Endodermal cell (in vitro differentiated cells): ENCODE measurements around the gene CR1L. TPM values are rescaled to one million over a fixed set of nuclear protein-coding genes. Genes with fewer than 3 reads are reported as not detected.
"Not testable (repeated sequence)": the region's sequence is repeated elsewhere in the genome, so short reads cannot be mapped to it uniquely, and the experiment has no call there.

ENCODE experiments used
- DNase-seq: peaks from one replicate; pipeline ENCODE4 v3.0.0-alpha.2; 2017
- H3K27ac ChIP-seq: 2 replicates; pipeline ENCODE4 v1.5.1; 2013; ENCODE audit warnings: mild to moderate bottlenecking, low read depth, low read length, moderate library complexity
- H3K27me3 ChIP-seq: 2 replicates; pipeline ENCODE4 v1.6.1; 2013; ENCODE audit warnings: mild to moderate bottlenecking, low read length, moderate library complexity; ENCODE audit not compliant: insufficient read depth, control insufficient read depth, poor library complexity, severe bottlenecking
- H3K36me3 ChIP-seq: 2 replicates; pipeline ENCODE4 v1.7.0; 2013; ENCODE audit warnings: mild to moderate bottlenecking, low read length, moderate library complexity; ENCODE audit not compliant: control insufficient read depth, insufficient read depth
- H3K4me1 ChIP-seq: one replicate; pipeline ENCODE4 v1.7.0; 2013; ENCODE audit warnings: low read length; ENCODE audit not compliant: control insufficient read depth, insufficient read depth
- H3K4me3 ChIP-seq: 2 replicates; pipeline ENCODE4 v1.5.1; 2013; ENCODE audit warnings: mild to moderate bottlenecking, low read length, moderate library complexity
- H3K9ac ChIP-seq: 2 replicates; pipeline ENCODE4 v1.6.1; 2013; ENCODE audit warnings: mild to moderate bottlenecking, low read length, moderate library complexity; ENCODE audit not compliant: poor library complexity, severe bottlenecking; ENCODE audit errors: extremely low read depth
- H3K9me3 ChIP-seq: 2 replicates; pipeline ENCODE4 v1.6.1; 2013; ENCODE audit warnings: mild to moderate bottlenecking, low read length, moderate library complexity; ENCODE audit not compliant: control insufficient read depth
- H3K27ac Mint-ChIP-seq: 2 replicates; pipeline ENCODE4 v1.8.0; 2020; ENCODE audit warnings: mixed read lengths
- H3K27me3 Mint-ChIP-seq: 2 replicates; pipeline ENCODE4 v1.8.0; 2021; ENCODE audit warnings: mild to moderate bottlenecking, mixed read lengths; ENCODE audit not compliant: insufficient read depth
- H3K36me3 Mint-ChIP-seq: 2 replicates; pipeline ENCODE4 v1.8.0; 2020; ENCODE audit warnings: low read depth, mixed read lengths
- H3K4me1 Mint-ChIP-seq: 2 replicates; pipeline ENCODE4 v1.8.0; 2020; ENCODE audit warnings: mixed read lengths
- H3K4me3 Mint-ChIP-seq: 2 replicates; pipeline ENCODE4 v1.8.0; 2020; ENCODE audit warnings: mild to moderate bottlenecking, moderate library complexity, mixed read lengths
- H3K9me3 Mint-ChIP-seq: 2 replicates; pipeline ENCODE4 v1.8.0; 2020; ENCODE audit warnings: mild to moderate bottlenecking, mixed read lengths
- WGBS, 2 experiments: methylation state at CpG; one replicate each; pipeline versions ENCODE4 v1.1.5 to v1.1.7; 2013; ENCODE audit warnings: missing lambda C conversion rate in 2 of 2, mixed read lengths in 1 of 2; ENCODE audit not compliant: insufficient coverage in 1 of 2, insufficient read length in 1 of 2; 5-methylcytosine and 5-hydroxymethylcytosine counted together
- total RNA-seq, 2 donors: library from RNA; stranded (reverse); fragmentation: NEBNext Ultra II Directional in 1 of 2; extraction: Animal tissue kit (Norgen Biotek cat#: 25700) in 1 of 2; gene quantifications; 2 replicates in 1 of 2; 3 replicates in 1 of 2; pipeline ENCODE4 v1.2.1, GENCODE V29; 2021
- TF ChIP-seq, protein P1 (sequence below): fragments of 200-600 bp; sonication (generic); conservative IDR thresholded peaks from 2 replicates; pipeline ENCODE4 v1.5.0; 2021; ENCODE audit warnings: antibody characterized with exemption, mild to moderate bottlenecking

CR1L gene
- total RNA-seq, 2 donors from 2014 or later: 1.9 TPM; not detected in 1

DNA sequence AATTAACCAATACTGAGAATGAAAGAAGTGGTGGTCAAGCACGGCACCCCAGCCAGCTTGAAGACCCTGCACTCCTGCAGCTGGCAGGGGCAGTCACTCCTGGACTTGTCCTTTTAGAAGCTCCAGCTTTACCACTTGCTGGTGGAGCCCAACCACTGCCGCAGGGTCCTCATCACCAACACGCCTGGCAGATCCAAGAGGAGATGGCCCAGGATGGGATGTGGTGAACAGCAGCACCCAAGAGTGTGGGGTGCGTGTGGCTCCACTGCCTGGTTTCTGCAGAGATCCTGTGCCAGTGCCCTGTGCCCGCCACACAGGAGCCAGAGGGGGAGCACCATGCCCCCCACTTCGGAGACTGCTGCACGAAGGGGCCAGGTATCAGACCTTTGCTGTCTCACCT, 13.5 kb downstream of the CR1L start:
- DNase-seq: no peak
- no peaks in the 10 kb centered on the region for H3K9me3 ChIP-seq
- H3K9me3 Mint-ChIP-seq: peaks cover 11% of the 10 kb centered on the region
- peaks cover 4% of the 10 kb centered on the region for H3K4me1 Mint-ChIP-seq
- no peaks in the 10 kb centered on the region for H3K4me1 ChIP-seq
- H3K4me3 Mint-ChIP-seq: no peak overlapping the region
- TF ChIP-seq, protein P1, sequence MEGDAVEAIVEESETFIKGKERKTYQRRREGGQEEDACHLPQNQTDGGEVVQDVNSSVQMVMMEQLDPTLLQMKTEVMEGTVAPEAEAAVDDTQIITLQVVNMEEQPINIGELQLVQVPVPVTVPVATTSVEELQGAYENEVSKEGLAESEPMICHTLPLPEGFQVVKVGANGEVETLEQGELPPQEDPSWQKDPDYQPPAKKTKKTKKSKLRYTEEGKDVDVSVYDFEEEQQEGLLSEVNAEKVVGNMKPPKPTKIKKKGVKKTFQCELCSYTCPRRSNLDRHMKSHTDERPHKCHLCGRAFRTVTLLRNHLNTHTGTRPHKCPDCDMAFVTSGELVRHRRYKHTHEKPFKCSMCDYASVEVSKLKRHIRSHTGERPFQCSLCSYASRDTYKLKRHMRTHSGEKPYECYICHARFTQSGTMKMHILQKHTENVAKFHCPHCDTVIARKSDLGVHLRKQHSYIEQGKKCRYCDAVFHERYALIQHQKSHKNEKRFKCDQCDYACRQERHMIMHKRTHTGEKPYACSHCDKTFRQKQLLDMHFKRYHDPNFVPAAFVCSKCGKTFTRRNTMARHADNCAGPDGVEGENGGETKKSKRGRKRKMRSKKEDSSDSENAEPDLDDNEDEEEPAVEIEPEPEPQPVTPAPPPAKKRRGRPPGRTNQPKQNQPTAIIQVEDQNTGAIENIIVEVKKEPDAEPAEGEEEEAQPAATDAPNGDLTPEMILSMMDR: no peak
- WGBS, 2 experiments: 81 to 86% methylated on average over 6 to 7 of the region's 7 CpGs
- no peaks in the 10 kb centered on the region for H3K36me3 ChIP-seq
- H3K4me3 ChIP-seq: no peak overlapping the region
- H3K27me3 ChIP-seq: no peaks in the 10 kb centered on the region
- no peak overlapping the region for H3K9ac ChIP-seq
- no peak overlapping the region for H3K27ac Mint-ChIP-seq
- peaks cover 2% of the 10 kb centered on the region for H3K36me3 Mint-ChIP-seq
- H3K27ac ChIP-seq: no peak overlapping the region
- no peaks in the 10 kb centered on the region for H3K27me3 Mint-ChIP-seq

DNA sequence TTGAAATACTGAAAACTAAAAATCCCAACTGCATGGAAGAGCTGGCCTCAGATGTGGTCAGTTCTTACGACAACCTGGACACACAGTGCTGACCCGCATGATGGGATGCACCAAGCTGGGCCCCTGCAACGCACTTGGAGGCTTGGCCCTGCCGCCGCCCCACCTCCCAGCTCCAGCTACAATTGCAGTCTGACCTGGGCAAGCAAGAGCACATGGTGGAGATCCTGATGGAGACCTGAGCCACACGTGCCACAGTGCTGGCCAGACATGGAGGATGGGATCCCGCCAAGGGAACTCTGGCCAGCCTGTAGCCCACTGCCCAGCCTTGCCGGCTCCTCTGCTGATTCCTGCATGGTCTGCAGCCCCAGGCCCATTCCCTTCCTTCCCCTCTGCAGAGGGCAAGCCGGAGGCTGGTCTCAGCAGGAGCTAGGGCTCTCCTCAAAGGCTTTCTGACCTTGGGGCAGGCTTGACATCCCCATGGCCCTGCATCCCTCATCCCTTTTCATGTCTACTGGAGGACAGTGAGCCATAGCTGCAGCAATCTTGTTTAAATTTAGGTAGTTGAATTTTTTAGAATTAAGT, 14.1 kb downstream of the CR1L start:
- Mint-ChIP-seq H3K4me3 (no peak overlapping the region), H3K9me3 (peaks cover 17% of the 10 kb centered on the region), H3K36me3 (peaks cover 2% of the 10 kb centered on the region), H3K27me3 (no peaks in the 10 kb centered on the region), H3K4me1 (peaks cover 4% of the 10 kb centered on the region), H3K27ac (no peak overlapping the region)
- no peak overlapping the region for H3K4me3 ChIP-seq
- TF ChIP-seq, protein P1: no peak
- no peaks in the 10 kb centered on the region for H3K4me1 ChIP-seq
- 64 to 88% methylated on average over 2 to 9 of the region's 9 CpGs for WGBS, 2 experiments
- H3K36me3 ChIP-seq: no peaks in the 10 kb centered on the region
- no peak overlapping the region for H3K27ac ChIP-seq
- no peak overlapping the region for H3K9ac ChIP-seq
- H3K27me3 ChIP-seq: no peaks in the 10 kb centered on the region
- peaks cover 6% of the 10 kb centered on the region for H3K9me3 ChIP-seq
- DNase-seq: no peak

DNA sequence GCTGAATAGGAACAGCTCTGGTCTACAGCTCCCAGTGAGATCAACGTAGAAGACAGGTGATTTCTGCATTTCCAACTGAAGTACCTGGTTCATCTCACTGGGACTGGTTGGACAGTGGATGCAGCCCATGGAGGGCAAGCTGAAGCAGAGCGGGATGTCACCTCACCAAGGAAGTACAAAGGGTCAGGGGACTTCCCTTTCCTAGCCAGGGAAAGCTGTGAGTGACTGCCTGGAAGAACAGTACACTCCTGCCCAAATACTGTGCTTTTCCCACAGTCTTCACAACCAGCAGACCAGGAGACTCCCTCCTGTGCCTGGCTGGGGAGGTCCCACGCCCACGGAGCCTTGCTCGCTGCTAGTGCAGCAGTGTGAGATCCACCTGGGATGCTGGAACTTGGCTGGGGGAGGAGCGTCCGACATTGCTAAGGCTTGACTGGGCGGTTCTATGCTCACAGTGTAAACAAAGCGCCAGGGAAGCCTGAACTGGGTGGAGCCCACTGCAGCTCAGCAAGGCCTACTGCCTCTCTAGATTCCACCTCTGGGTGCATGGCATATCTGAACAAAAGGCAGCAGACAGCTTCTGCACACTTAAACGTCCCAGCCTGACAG, 14.7 kb downstream of the CR1L start:
- Histone ChIP-seq H3K27ac (no peak overlapping the region), H3K4me1 (no peaks in the 10 kb centered on the region), H3K36me3 (no peaks in the 10 kb centered on the region), H3K4me3 (no peak overlapping the region), H3K27me3 (no peaks in the 10 kb centered on the region), H3K9me3 (peaks cover 12% of the 10 kb centered on the region), H3K9ac (no peak overlapping the region)
- peaks cover 23% of the 10 kb centered on the region for H3K9me3 Mint-ChIP-seq
- DNase-seq: no peak
- no peak overlapping the region for H3K4me3 Mint-ChIP-seq
- H3K36me3 Mint-ChIP-seq: peaks cover 2% of the 10 kb centered on the region
- H3K27me3 Mint-ChIP-seq: no peaks in the 10 kb centered on the region
- H3K27ac Mint-ChIP-seq: no peak overlapping the region
- peaks cover 3% of the 10 kb centered on the region for H3K4me1 Mint-ChIP-seq
- 82 to 94% methylated on average over 7 to 10 of the region's 10 CpGs for WGBS, 2 experiments
- TF ChIP-seq, protein P1: no peak

DNA sequence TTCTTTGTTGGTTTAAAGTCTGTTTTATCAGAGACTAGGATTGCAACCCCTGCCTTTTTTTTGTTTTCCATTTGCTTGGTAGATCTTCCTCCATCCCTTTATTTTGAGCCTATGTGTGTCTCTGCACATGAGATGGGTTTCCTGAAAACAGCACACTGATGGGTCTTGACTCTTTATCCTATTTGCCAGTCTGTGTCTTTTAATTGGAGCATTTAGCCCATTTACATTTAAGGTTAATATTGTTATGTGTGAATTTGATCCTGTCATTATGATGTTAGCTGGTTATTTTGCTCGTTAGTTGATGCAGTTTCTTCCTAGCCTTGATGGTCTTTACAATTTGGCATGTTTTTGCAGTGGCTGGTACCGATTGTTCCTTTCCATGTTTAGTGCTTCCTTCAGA, 16.5 kb downstream of the CR1L start:
- H3K4me1 ChIP-seq, H3K4me3 Mint-ChIP-seq, H3K27ac Mint-ChIP-seq: not testable (repeated sequence)

More for the DNA sequence above, 16.5 kb downstream of the CR1L start:
- not testable (repeated sequence) for H3K27me3 Mint-ChIP-seq, H3K27ac ChIP-seq, H3K9ac ChIP-seq, H3K4me1 Mint-ChIP-seq, H3K27me3 ChIP-seq, H3K36me3 Mint-ChIP-seq, DNase-seq, H3K36me3 ChIP-seq, H3K4me3 ChIP-seq
- peaks cover 38% of the 10 kb centered on the region for H3K9me3 Mint-ChIP-seq
- 100% methylated on average over 1 of the region's 2 CpGs; no CpG with 5 or more reads in 1 of the 2 experiments for WGBS, 2 experiments
- peaks cover 20% of the 10 kb centered on the region for H3K9me3 ChIP-seq
